SK-N-SH (cell line): ENCODE measurements around the gene KDM5C.

Experiments
- CHD2 ChIP-seq: fragments of 150-350 bp; IDR thresholded peaks from 2 replicates; pipeline ENCODE4 v1.6.1; 2018; ENCODE audit warnings: low read length; ENCODE audit not compliant: partially characterized antibody
- EP300 ChIP-seq, 2 experiments: IDR thresholded peaks; 2 replicates each; pipeline versions ENCODE4 v1.4.0 to v1.6.1; 2012; ENCODE audit warnings: borderline replicate concordance in 1 of 2, low read depth in 1 of 2, low read length in 1 of 2
- EZH2phosphoT487 ChIP-seq: fragments of 200-600 bp; sonication (generic); IDR thresholded peaks from 2 replicates; pipeline ENCODE4 v1.6.1; 2017; ENCODE audit warnings: low read depth, mixed run types, mild to moderate bottlenecking, antibody characterized with exemption, moderate library complexity, borderline replicate concordance
- JUND ChIP-seq: IDR thresholded peaks from 2 replicates; pipeline ENCODE4 v1.4.0; 2012
- MXI1 ChIP-seq: IDR thresholded peaks from 2 replicates; pipeline ENCODE4 v1.6.1; 2012; ENCODE audit warnings: mild to moderate bottlenecking, low read depth, low read length, improper control_type of control experiment
- NRF1 ChIP-seq: IDR thresholded peaks from 2 replicates; pipeline ENCODE4 v1.6.1; 2012; ENCODE audit warnings: low read depth, mild to moderate bottlenecking, low read length
- SMC3 ChIP-seq: IDR thresholded peaks from 2 replicates; pipeline ENCODE4 v1.6.1; 2012; ENCODE audit warnings: low read depth, low read length, improper control_type of control experiment
- TAF1 ChIP-seq: IDR thresholded peaks from 2 replicates; pipeline ENCODE4 v1.6.1; 2012; ENCODE audit warnings: low read depth, mild to moderate bottlenecking, low read length, moderate library complexity, borderline replicate concordance
- TF ChIP-seq, protein P1 (sequence below): IDR thresholded peaks from 2 replicates; pipeline ENCODE4 v1.6.1; 2012; ENCODE audit warnings: mild to moderate bottlenecking, low read depth, low read length, moderate library complexity
- TF ChIP-seq, protein P2 (sequence below): fragments of 200-600 bp; sonication (generic); IDR thresholded peaks from 2 replicates; pipeline ENCODE4 v1.6.1; 2017; ENCODE audit warnings: antibody characterized with exemption, mild to moderate bottlenecking, moderate library complexity

DNA sequence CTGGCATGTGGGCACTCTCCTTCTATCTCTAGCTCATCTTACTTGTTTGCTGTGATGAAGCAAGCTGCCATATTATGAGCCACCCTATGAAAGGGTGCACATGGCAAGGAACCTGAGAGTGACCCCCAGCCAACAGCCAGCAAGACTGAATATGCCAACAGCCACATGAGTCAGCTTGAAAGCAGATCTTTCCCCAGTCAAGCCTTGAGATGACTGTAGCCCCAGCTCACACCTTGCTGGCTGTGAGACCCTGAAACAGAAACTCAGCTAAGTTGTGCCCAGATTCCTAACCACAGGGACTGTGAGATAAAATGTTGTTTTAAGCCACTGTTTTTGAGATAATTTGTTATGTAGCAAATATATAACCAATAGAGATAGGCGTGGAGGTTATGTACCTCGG, 36.2 kb downstream of the KDM5C start:
- TF ChIP-seq TAF1 (no peak), EP300 (IDR thresholded peaks at IDR 0.05; ENCODE audit: borderline replicate concordance in 1 of 2, low read depth in 1 of 2, low read length in 1 of 2) (no peak), NRF1 (no peak), SMC3 (no peak), MXI1 (no peak), EZH2phosphoT487 (no peak), JUND (no peak), CHD2 (no peak)
- TF ChIP-seq, protein P1, sequence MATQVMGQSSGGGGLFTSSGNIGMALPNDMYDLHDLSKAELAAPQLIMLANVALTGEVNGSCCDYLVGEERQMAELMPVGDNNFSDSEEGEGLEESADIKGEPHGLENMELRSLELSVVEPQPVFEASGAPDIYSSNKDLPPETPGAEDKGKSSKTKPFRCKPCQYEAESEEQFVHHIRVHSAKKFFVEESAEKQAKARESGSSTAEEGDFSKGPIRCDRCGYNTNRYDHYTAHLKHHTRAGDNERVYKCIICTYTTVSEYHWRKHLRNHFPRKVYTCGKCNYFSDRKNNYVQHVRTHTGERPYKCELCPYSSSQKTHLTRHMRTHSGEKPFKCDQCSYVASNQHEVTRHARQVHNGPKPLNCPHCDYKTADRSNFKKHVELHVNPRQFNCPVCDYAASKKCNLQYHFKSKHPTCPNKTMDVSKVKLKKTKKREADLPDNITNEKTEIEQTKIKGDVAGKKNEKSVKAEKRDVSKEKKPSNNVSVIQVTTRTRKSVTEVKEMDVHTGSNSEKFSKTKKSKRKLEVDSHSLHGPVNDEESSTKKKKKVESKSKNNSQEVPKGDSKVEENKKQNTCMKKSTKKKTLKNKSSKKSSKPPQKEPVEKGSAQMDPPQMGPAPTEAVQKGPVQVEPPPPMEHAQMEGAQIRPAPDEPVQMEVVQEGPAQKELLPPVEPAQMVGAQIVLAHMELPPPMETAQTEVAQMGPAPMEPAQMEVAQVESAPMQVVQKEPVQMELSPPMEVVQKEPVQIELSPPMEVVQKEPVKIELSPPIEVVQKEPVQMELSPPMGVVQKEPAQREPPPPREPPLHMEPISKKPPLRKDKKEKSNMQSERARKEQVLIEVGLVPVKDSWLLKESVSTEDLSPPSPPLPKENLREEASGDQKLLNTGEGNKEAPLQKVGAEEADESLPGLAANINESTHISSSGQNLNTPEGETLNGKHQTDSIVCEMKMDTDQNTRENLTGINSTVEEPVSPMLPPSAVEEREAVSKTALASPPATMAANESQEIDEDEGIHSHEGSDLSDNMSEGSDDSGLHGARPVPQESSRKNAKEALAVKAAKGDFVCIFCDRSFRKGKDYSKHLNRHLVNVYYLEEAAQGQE, result no peak
- TF ChIP-seq, protein P2, sequence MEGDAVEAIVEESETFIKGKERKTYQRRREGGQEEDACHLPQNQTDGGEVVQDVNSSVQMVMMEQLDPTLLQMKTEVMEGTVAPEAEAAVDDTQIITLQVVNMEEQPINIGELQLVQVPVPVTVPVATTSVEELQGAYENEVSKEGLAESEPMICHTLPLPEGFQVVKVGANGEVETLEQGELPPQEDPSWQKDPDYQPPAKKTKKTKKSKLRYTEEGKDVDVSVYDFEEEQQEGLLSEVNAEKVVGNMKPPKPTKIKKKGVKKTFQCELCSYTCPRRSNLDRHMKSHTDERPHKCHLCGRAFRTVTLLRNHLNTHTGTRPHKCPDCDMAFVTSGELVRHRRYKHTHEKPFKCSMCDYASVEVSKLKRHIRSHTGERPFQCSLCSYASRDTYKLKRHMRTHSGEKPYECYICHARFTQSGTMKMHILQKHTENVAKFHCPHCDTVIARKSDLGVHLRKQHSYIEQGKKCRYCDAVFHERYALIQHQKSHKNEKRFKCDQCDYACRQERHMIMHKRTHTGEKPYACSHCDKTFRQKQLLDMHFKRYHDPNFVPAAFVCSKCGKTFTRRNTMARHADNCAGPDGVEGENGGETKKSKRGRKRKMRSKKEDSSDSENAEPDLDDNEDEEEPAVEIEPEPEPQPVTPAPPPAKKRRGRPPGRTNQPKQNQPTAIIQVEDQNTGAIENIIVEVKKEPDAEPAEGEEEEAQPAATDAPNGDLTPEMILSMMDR, result no peak
